A673 (cell line): ENCODE data around the gene PCTP.

Experiments
- EZH2 ChIP-seq: fragments of 200-600 bp; sonication (generic); IDR thresholded peaks from 2 replicates; pipeline ENCODE4 v1.6.1; 2017; ENCODE audit warnings: borderline replicate concordance, low read depth, mild to moderate bottlenecking, mixed read lengths, antibody characterized with exemption, low read length; ENCODE audit not compliant: poor library complexity, severe bottlenecking
- TF ChIP-seq, protein P1 (sequence below): fragments of 300-800, 200-600 bp; sonication (generic); conservative IDR thresholded peaks from 2 replicates; pipeline ENCODE4 v1.5.1; 2017; ENCODE audit warnings: low read depth, mild to moderate bottlenecking, antibody characterized with exemption, low read length, moderate library complexity, mixed read lengths

DNA sequence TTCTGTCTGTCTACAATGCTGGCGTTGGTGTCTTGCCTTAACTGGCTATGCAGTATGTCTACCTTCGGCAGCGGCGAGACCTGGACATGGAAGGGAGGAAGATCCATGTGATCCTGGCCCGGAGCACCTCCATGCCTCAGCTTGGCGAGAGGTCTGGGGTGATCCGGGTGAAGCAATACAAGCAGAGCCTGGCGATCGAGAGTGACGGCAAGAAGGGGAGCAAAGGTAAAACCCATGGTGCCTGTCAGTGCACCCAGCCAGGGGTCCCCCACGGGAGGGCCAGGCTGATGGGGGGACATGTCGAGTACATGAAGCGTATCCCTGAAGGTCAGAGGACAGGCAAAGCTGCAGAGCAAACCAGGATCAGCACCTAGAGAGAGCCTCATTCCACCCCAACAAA lies 22.8 kb downstream of the PCTP start:
- TF ChIP-seq, protein P1, sequence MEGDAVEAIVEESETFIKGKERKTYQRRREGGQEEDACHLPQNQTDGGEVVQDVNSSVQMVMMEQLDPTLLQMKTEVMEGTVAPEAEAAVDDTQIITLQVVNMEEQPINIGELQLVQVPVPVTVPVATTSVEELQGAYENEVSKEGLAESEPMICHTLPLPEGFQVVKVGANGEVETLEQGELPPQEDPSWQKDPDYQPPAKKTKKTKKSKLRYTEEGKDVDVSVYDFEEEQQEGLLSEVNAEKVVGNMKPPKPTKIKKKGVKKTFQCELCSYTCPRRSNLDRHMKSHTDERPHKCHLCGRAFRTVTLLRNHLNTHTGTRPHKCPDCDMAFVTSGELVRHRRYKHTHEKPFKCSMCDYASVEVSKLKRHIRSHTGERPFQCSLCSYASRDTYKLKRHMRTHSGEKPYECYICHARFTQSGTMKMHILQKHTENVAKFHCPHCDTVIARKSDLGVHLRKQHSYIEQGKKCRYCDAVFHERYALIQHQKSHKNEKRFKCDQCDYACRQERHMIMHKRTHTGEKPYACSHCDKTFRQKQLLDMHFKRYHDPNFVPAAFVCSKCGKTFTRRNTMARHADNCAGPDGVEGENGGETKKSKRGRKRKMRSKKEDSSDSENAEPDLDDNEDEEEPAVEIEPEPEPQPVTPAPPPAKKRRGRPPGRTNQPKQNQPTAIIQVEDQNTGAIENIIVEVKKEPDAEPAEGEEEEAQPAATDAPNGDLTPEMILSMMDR: no peak
- no peak for TF ChIP-seq EZH2
